Muscle layer of duodenum (tissue), 2 donors: ENCODE results near the gene RNF180.
"Not testable (repeated sequence)": the region's sequence is repeated elsewhere in the genome, so short reads cannot be mapped to it uniquely, and the experiment has no call there.

Experiments used
- H3K27ac ChIP-seq: one replicate; pipeline ENCODE4 v1.7.0; 2013; ENCODE audit warnings: mild to moderate bottlenecking, low read length
- H3K27me3 ChIP-seq: one replicate; pipeline ENCODE4 v1.7.0; 2013; ENCODE audit warnings: low read depth, mild to moderate bottlenecking, control low read depth, low read length
- H3K36me3 ChIP-seq, 2 donors: one replicate each; pipeline ENCODE4 v1.7.0; 2013; ENCODE audit warnings: low read length in 2 of 2, control low read depth in 1 of 2, mild to moderate bottlenecking in 1 of 2; ENCODE audit not compliant: insufficient read depth in 2 of 2, control insufficient read depth in 1 of 2
- H3K4me1 ChIP-seq, 2 donors: one replicate each; pipeline ENCODE4 v1.7.0; 2013; ENCODE audit warnings: low read length in 2 of 2, mild to moderate bottlenecking in 2 of 2, control low read depth in 1 of 2, moderate library complexity in 1 of 2; ENCODE audit not compliant: insufficient read depth in 2 of 2, control insufficient read depth in 1 of 2
- H3K4me3 ChIP-seq, 2 donors: one replicate each; pipeline ENCODE4 v1.7.0; 2013; ENCODE audit warnings: low read length in 2 of 2, low read depth in 1 of 2, mild to moderate bottlenecking in 1 of 2
- H3K9me3 ChIP-seq, 2 donors: one replicate each; pipeline ENCODE4 v1.7.0; 2013; ENCODE audit warnings: low read length in 2 of 2, control low read depth in 1 of 2, mild to moderate bottlenecking in 1 of 2; ENCODE audit not compliant: control insufficient read depth in 1 of 2
- donor health status: healthy.

RNF180 gene

GRCh38 chr5:64331597-64332277, 166.1 kb downstream of the RNF180 start:
- H3K36me3 ChIP-seq, result peaks cover 0 to 34% of the 10 kb centered on the region in 2 donors
- H3K4me3 ChIP-seq, result no peak overlapping the region
- no peaks in the 10 kb centered on the region for H3K9me3 ChIP-seq
- no peaks in the 10 kb centered on the region for H3K27me3 ChIP-seq
- no peak overlapping the region for H3K27ac ChIP-seq
- no peaks in the 10 kb centered on the region for H3K4me1 ChIP-seq

- Histone ChIP-seq H3K27ac (no peak overlapping the region), H3K27me3 (no peaks in the 10 kb centered on the region), H3K4me1 (no peaks in the 10 kb centered on the region), H3K36me3 (peaks cover 0 to 22% of the 10 kb centered on the region in 2 donors), H3K4me3 (no peak overlapping the region), H3K9me3 (no peaks in the 10 kb centered on the region)
Observed at GRCh38 chr5:64333886-64334285, 168.2 kb downstream of the RNF180 start.

- no peaks in the 10 kb centered on the region for H3K27me3 ChIP-seq
- H3K36me3 ChIP-seq, result no peaks in the 10 kb centered on the region
- no peak overlapping the region for H3K27ac ChIP-seq
- H3K4me1 ChIP-seq, result no peaks in the 10 kb centered on the region
- no peak overlapping the region for H3K4me3 ChIP-seq
- H3K9me3 ChIP-seq, result peaks cover 0 to 6% of the 10 kb centered on the region in 2 donors
Observed at GRCh38 chr5:64339769-64340168, 174.1 kb downstream of the RNF180 start.

GRCh38 chr5:64340293-64340692, 174.7 kb downstream of the RNF180 start:
- no peaks in the 10 kb centered on the region for H3K27me3 ChIP-seq
- no peak overlapping the region for H3K27ac ChIP-seq
- no peak overlapping the region for H3K4me3 ChIP-seq
- H3K9me3 ChIP-seq, result peaks cover 0 to 6% of the 10 kb centered on the region in 2 donors
- H3K36me3 ChIP-seq, result no peaks in the 10 kb centered on the region
- H3K4me1 ChIP-seq, result no peaks in the 10 kb centered on the region

GRCh38 chr5:64341340-64341739, 175.7 kb downstream of the RNF180 start:
- Histone ChIP-seq H3K9me3 (peaks cover 0 to 6% of the 10 kb centered on the region in 2 donors), H3K36me3 (no peaks in the 10 kb centered on the region), H3K27ac (no peak overlapping the region), H3K4me3 (no peak overlapping the region), H3K4me1 (no peaks in the 10 kb centered on the region), H3K27me3 (no peaks in the 10 kb centered on the region)

- H3K36me3 ChIP-seq, result no peaks in the 10 kb centered on the region
- H3K27ac ChIP-seq, result no peak overlapping the region
- H3K9me3 ChIP-seq, result peaks cover 0 to 6% of the 10 kb centered on the region in 2 donors
- H3K4me1 ChIP-seq, result no peaks in the 10 kb centered on the region
- H3K4me3 ChIP-seq, result no peak overlapping the region
- no peaks in the 10 kb centered on the region for H3K27me3 ChIP-seq
Observed at GRCh38 chr5:64344501-64344900, 178.9 kb downstream of the RNF180 start.

GRCh38 chr5:64347309-64347708, 181.7 kb downstream of the RNF180 start:
- H3K36me3 ChIP-seq, result no peaks in the 10 kb centered on the region
- H3K4me1 ChIP-seq, result no peaks in the 10 kb centered on the region
- H3K9me3 ChIP-seq, result peaks cover 0 to 6% of the 10 kb centered on the region in 2 donors
- no peak overlapping the region for H3K27ac ChIP-seq
- H3K27me3 ChIP-seq, result no peaks in the 10 kb centered on the region
- no peak overlapping the region for H3K4me3 ChIP-seq

- Histone ChIP-seq H3K4me3 (no peak overlapping the region), H3K27ac (no peak overlapping the region), H3K27me3 (no peaks in the 10 kb centered on the region), H3K9me3 (peaks cover 0 to 20% of the 10 kb centered on the region in 2 donors), H3K4me1 (no peaks in the 10 kb centered on the region), H3K36me3 (no peaks in the 10 kb centered on the region)
Observed at GRCh38 chr5:64364426-64364825, 198.8 kb downstream of the RNF180 start.

GRCh38 chr5:64384765-64385164, 219.1 kb downstream of the RNF180 start:
- H3K4me3 ChIP-seq, result no peak overlapping the region
- no peak overlapping the region for H3K27ac ChIP-seq
- H3K27me3 ChIP-seq, result no peaks in the 10 kb centered on the region
- H3K4me1 ChIP-seq, result no peaks in the 10 kb centered on the region
- H3K36me3 ChIP-seq, result no peaks in the 10 kb centered on the region
- peaks cover 0 to 4% of the 10 kb centered on the region in 2 donors for H3K9me3 ChIP-seq

- no peak overlapping the region for H3K27ac ChIP-seq
- peaks cover 0 to 14% of the 10 kb centered on the region in 2 donors for H3K9me3 ChIP-seq
- H3K4me1 ChIP-seq, result no peaks in the 10 kb centered on the region
- no peaks in the 10 kb centered on the region for H3K27me3 ChIP-seq
- H3K36me3 ChIP-seq, result no peaks in the 10 kb centered on the region
- no peak overlapping the region for H3K4me3 ChIP-seq
Observed at GRCh38 chr5:64397552-64397951, 231.9 kb downstream of the RNF180 start.

GRCh38 chr5:64398735-64399134, 233.1 kb downstream of the RNF180 start:
- H3K9me3 ChIP-seq, result peaks cover 0 to 14% of the 10 kb centered on the region in 2 donors
- H3K27ac ChIP-seq, H3K36me3 ChIP-seq, H3K4me1 ChIP-seq, H3K4me3 ChIP-seq, H3K27me3 ChIP-seq: not testable (repeated sequence)
